ENCODE measurements around the gene TLCD5.

TLCD5 gene

GRCh38 chr11:120324932-120325810, at the start of gene TLCD5:
TSS of gene TLCD5 (plus strand) at chr11:120325299. CDS start at chr11:120327442, 2,143 bp downstream.
- peak; percentile 34 for DNase-seq (ENCODE audit: low read depth)

DNA sequence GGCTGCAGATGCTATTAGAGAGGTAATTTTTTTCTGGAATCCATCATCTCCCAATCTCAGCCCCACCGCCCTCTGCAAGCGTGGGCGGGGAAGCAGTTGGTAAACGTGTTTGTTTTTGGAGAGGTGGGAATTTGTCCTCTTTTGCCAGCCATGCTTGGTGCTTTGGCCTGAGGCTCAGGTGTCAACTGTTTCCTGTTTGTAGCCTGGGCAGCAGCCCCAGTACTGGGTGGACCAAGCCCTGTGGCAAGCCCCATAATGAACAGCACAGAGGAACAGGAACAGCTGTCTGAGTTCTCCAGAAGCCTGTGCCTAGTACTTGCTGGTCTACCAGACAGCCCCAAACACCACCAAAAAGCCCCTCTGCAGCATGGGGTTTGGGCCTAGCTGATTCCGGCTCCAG, 45.6 kb upstream of the TLCD5 start:
- DNase-seq (ENCODE audit: low read depth), result no peak

DNA sequence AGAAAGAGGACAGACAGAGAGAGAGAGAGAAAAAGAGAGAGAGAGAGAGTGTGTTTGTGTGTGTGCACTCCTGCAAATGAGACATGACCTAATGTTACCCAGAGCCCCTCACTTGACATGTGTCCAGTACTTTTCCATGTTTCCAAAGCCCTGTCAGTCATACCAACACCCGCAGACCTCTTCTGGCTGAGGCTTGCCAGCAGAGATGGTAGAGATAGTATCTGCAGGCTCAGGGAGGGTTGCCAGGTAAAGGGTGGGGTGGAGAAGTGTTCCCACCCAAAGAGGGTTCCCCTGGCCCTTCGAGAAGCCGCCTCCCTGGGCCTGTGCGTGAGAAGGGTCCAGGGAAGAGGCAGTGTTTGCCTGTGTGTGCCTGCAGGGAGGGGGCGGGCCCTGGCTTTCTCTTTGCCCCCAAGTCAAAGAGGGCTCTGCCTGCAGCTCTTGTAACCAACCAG, 44.5 kb upstream of the TLCD5 start:
- no peak for DNase-seq (ENCODE audit: low read depth)

DNA sequence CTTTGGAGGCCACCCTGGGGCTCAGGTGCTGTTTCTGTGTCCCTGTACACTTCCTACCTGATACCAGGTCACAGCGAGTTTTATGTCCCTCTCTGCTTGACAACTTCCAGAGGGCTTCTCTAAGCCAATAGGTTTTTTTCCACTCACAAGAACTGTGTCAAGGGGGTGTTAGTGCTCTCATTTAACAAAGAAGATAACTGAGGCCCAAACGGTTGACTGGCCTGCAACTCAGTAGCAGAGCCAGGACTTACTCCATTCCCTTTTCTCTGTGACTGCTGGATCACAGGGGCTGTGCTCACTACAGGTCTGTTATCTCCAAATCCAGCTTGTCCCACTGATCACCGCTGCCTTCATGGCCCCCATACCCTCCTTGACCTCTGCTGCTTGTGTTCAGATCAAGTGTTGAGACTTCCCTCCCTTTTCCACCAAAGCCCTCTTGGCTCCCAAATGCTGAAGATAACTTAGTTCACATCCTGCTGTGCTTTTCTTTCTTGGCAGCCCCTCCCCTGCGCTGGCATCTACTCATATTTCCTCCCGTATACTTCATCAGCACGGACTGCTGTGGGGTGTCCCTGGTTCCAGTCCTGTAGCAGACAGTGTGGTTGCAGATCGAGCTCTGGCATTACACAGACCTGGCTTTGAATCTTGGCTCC, 43.8 kb upstream of the TLCD5 start:
- DNase-seq (ENCODE audit: low read depth), result no peak

DNA sequence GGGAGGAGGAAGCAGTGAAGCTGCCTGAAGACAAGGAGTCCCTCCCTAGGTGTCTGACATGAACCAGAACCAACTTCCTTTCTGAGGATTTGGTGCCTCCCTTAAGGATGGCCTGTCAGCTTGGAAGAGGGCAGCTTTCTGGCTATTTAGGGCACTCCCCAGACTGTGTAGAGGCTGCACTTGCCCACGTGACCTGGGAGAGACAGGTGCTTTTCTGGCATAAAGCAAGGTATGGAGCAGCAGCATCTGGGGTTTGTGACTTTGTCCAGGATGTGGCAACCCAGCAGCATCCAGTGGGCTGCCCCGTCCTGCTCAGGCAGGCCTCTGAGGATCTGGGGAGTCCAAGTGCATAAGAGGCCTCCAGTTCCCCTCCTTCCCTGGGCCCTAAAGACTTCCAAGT, 42.0 kb upstream of the TLCD5 start:
- DNase-seq (ENCODE audit: low read depth), result no peak

GRCh38 chr11:120284272-120284671, 40.8 kb upstream of the TLCD5 start:
- no peak for DNase-seq (ENCODE audit: low read depth)

GRCh38 chr11:120285256-120285655, 39.8 kb upstream of the TLCD5 start:
- no peak for DNase-seq (ENCODE audit: low read depth)

GRCh38 chr11:120288021-120288420, 37.1 kb upstream of the TLCD5 start:
- DNase-seq (ENCODE audit: low read depth), result no peak

DNA sequence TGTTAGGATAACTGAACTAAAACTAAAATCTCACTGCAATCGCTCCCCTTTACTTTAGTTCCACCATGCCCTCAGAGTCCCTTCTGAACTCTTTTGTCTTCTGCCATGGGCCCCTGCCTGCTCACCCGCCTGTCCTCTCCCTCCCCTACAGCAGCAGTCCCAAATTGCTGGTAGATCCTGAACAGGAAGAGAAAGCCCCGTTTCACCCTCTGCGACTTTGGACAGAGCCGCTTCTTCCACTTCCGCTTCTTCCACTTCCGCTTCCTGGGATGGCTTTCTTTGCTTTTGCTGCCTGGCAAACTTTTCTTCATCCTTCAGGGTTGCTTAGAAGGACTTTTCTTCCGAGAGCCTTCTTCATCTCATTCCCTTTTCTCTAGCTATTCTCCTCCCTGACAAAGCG, 35.7 kb upstream of the TLCD5 start:
- no peak for DNase-seq (ENCODE audit: low read depth)

DNA sequence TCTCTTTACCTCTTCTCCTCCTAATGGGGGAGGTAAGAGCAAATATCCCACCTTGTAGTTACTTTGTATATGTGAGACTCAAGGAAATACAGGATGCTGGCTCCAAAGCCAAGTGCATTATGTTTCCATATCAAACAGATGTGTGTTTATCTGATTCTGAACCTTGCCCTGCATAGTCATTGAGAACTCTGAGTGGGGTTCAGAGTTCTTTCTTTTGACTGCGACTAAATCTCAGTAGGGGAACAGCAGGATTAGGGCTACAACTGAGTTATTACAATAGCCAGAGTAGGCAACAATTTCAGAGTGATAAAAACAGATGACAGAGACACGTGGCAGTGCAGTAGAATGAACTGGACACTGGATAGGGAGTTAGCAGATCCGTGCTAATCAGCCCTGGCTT, 34.1 kb upstream of the TLCD5 start:
- no peak for DNase-seq (ENCODE audit: low read depth)

DNA sequence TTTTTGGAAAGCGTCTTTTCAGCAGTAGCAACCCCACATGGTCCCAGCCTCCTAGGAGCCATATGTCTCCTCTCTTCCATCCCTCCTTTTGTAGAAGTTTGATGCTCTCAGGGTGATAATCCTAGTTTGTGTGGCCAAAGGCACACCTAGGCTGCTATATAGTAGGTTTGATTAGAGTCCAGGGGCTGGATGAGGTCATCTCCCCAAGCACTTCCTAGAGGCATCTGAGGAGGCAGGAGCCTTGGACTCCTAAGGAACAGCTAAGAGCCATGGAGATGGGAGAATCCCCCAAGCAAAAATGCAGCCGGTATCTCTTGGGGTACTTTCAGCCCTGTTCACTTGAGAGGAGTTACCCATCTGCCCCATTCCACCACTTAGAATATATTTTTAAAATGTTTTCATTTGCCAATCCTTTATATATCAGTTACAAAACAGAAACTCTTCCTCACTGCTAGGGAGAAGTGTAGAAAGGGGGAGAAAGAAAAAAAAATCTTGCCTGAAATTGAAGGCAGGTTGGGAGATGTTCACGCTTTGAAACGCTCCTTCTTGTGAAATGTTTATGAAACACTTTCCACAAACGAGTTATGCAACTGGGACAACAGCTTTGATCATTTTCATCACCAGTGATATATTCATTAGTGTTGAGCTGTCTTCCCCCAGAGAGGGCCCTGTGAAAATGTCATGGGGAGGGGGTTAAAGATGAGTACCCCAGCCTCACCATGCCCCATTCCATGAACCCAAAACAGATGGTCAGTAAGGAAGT, 31.9 kb upstream of the TLCD5 start:
- no peak for DNase-seq (ENCODE audit: low read depth)

DNA sequence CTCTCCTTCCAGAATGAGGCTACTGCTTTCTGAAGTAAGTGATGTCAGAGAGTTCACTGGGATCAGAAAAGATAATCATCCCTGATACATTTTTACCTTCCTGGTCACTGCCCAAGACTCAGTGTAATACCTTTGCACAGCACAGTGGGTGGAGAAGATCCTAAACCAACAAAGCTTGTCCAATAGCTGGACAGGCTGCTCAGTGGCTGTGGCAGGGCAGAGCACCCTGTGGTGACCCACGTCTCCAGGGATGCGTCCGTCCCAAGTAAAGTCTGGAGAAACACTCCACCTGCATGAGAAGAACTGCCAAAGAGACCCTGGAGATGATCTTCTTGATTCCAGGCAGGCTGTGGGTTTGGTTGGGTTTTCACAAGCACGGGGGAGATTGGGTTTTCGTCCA, 31.0 kb upstream of the TLCD5 start:
- DNase-seq (ENCODE audit: low read depth), result no peak

- DNase-seq (ENCODE audit: low read depth), result no peak
Observed at GRCh38 chr11:120295099-120295498, 30.0 kb upstream of the TLCD5 start.

GRCh38 chr11:120296554-120296953, 28.5 kb upstream of the TLCD5 start:
- DNase-seq (ENCODE audit: low read depth), result no peak

DNA sequence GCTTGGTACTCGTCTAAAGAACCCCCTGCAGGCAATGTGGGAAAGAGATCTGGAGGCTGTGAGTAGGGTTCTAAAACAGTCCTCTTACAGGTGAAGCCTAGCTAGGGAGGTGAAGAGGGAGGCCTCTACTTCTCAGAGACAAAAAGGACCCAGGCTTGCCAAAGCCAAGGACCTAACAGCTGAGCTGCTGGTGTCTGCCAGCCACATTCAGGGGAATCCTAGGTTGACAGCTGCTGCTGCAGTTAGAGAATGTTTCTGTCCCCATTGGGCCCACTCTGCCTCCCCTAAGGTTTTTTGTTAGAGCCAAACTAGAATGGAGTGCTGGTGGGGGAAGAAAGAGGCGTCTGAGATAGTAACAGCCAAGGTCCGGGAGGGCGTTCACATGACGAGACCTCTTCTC, 26.6 kb upstream of the TLCD5 start:
- DNase-seq (ENCODE audit: low read depth), result no peak

GRCh38 chr11:120302001-120302805, 22.9 kb upstream of the TLCD5 start:
- no peak for DNase-seq (ENCODE audit: low read depth)

- DNase-seq (ENCODE audit: low read depth), result peak; percentile 27
Observed at GRCh38 chr11:120303004-120303637, 22.0 kb upstream of the TLCD5 start.

DNA sequence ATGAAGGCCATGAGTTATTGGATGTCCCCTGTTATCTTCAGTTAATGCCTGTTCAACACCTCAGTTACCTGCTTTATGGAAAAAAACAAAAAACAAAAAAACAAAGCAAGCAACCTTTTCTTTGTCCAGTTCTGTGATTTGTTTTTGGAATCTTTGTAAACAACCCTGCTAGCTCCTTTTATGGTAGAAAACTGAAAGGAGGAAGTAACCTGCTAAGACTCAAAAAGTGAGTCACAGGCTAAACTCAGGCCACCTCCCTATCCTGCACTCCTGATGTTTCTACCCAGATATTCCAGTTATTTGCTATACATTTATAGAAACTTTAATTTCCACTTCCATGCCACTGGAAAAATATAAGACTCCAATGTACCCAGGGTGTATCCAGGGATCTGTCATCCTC, 20.6 kb upstream of the TLCD5 start:
- no peak for DNase-seq (ENCODE audit: low read depth)

DNA sequence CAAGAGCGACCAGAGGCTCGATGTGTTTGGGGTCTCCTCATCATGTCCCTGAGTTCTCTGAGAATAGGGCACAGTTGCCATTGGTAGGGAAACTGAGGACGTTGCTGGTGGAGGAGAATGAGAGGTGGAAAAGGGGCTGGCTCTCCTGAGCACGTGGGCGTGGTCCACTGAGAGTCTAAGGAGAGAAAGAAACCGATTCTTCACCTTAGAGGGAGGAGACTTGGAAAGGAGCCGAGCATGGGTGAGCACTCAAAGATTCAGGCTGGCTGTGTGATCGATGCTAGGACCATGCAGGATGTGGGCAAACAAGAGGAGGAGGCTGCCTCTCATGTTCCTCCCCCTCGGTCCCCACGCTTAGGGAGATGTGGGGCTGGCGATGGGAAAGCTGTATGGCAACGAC, 19.8 kb upstream of the TLCD5 start:
- no peak for DNase-seq (ENCODE audit: low read depth)

DNA sequence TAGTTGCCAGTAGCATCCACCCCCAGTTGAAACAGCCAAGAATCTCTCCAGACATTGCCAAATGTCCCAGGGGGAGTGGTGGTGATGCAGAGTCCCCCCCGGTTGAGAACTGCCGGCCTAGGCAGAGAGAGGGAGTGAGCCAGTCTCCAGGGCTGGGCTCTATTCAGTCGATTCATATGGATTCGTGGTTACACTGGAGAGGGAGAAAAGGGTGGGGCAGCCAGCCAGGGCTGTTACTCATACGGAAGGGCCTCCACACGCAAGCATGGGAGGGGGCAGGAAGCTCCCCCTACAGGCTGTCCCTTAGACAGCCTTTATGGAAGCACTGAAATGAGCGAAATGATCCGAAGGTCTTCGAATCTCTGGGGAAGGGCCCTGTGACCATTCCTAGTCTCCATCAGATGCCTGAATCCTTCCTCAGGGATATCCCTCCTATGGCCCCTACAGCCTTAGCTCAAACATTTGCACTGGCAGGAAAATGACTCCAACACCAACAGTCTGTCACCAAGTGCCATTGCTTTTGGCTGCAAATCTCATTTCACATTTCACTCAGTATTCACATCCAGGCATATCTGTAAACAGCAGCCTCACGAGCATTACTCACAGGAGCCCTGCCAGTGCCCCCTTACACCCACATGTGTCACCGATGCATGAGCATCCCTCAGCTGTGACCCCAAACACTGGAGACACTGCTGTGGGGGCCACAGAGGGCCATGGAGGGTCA, 18.4 kb upstream of the TLCD5 start:
- no peak for DNase-seq (ENCODE audit: low read depth)

GRCh38 chr11:120307476-120307875, 17.6 kb upstream of the TLCD5 start:
- DNase-seq (ENCODE audit: low read depth), result no peak
